Right kidney (tissue), 1 donor: ENCODE data around the gene TRIM50.
"Not testable (repeated sequence)": the region's sequence is repeated elsewhere in the genome, so short reads cannot be mapped to it uniquely, and the experiment has no call there.

Experiments used
- DNase-seq: peaks from one replicate; pipeline ENCODE4 v3.0.0-alpha.2; 2016

The TRIM50 gene

GRCh38 chr7:73350306-73351068 lies 22.6 kb upstream of the TRIM50 start:
- no peak for DNase-seq

GRCh38 chr7:73349763-73350162 lies 21.9 kb upstream of the TRIM50 start:
- DNase-seq, result no peak

GRCh38 chr7:73345951-73346350 lies 18.1 kb upstream of the TRIM50 start:
- DNase-seq, result no peak

- DNase-seq, result no peak
Measured at GRCh38 chr7:73345538-73345937, 17.7 kb upstream of the TRIM50 start.

GRCh38 chr7:73343671-73344380 lies 15.9 kb upstream of the TRIM50 start:
- no peak for DNase-seq

GRCh38 chr7:73342645-73343044 lies 14.8 kb upstream of the TRIM50 start:
- DNase-seq, result peak; percentile 50

GRCh38 chr7:73341877-73342276 lies 14.0 kb upstream of the TRIM50 start:
- no peak for DNase-seq

- no peak for DNase-seq
Measured at GRCh38 chr7:73340514-73340913, 12.6 kb upstream of the TRIM50 start.

GRCh38 chr7:73338321-73338720 lies 10.4 kb upstream of the TRIM50 start:
- DNase-seq, result no peak

GRCh38 chr7:73332447-73332846 lies 4.6 kb upstream of the TRIM50 start:
- no peak for DNase-seq

- DNase-seq, result no peak
Measured at GRCh38 chr7:73330772-73331171, 2.9 kb upstream of the TRIM50 start.

- no peak for DNase-seq
Measured at GRCh38 chr7:73329861-73330581, 2.1 kb upstream of the TRIM50 start.

GRCh38 chr7:73328696-73329095 lies 814 bp upstream of the TRIM50 start:
- DNase-seq, result no peak

GRCh38 chr7:73327449-73327848 lies 433 bp downstream of the TRIM50 start:
- not testable (repeated sequence) for DNase-seq

GRCh38 chr7:73325424-73325823 lies 2.5 kb downstream of the TRIM50 start:
- not testable (repeated sequence) for DNase-seq

GRCh38 chr7:73324081-73324845 lies 3.6 kb downstream of the TRIM50 start:
- DNase-seq, result peak; percentile 56

GRCh38 chr7:73323434-73324080 lies 4.3 kb downstream of the TRIM50 start:
- DNase-seq, result not testable (repeated sequence)

GRCh38 chr7:73320009-73320408 lies 7.9 kb downstream of the TRIM50 start:
- DNase-seq, result not testable (repeated sequence)

GRCh38 chr7:73319541-73319940 lies 8.3 kb downstream of the TRIM50 start:
- peak; percentile 11 for DNase-seq

- DNase-seq, result not testable (repeated sequence)
Measured at GRCh38 chr7:73318656-73319204, 9.2 kb downstream of the TRIM50 start.

GRCh38 chr7:73316521-73316920 lies 11.4 kb downstream of the TRIM50 start:
- no peak for DNase-seq

- DNase-seq, result no peak
Measured at GRCh38 chr7:73314271-73314670, 13.6 kb downstream of the TRIM50 start.
